ENCODE data around the gene UQCR11.

The UQCR11 gene

DNA sequence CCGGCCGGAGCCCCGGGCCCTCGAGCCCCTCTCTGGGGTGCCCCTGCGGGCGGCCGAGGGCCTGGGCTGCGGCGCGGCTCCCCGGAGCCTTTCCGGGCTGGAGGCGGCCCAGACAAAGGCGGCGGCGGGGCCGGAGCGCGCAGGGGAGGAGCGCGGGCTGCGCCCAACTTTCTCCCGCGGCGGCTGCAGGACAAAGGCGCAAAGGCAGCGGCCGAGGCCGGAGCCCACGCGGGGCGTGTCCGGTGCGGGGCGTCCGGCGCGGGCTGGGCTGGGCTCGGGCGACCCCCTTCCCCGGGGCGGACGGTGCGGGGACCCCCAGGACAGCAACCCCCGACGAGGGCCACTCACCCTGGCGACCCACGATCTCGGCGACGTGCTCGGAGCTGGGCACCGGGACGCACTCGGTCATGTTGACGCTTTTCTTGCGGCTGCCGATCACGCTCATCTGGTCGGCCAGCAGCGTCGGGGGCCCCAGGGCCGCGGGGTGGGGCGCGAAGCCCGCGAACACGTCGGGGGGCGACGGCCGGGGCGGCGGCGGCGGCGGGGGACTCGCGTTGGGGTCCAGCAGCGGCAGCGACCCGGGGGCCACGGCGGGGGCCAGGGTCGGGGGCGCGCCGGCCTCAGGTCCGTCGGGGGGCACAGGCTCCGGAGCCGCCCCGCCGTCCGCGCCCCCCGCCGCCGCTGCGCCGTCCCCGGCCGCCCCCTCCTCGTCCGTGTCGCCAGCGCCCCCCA, 38.0 kb downstream of the UQCR11 start:
- H3K27me3 ChIP-seq (ENCODE audit: low read depth, low read length), result no peaks in the 10 kb centered on the region
- no peak overlapping the region for H3K27ac ChIP-seq (ENCODE audit: low read length)
- H3K9ac ChIP-seq (ENCODE audit: low read length), result no peak overlapping the region
- no peak overlapping the region for H3K4me2 ChIP-seq (ENCODE audit: low read length)
- H4K20me1 ChIP-seq (ENCODE audit: insufficient read depth, low read length), result no peaks in the 10 kb centered on the region
- TF ChIP-seq, protein P1, sequence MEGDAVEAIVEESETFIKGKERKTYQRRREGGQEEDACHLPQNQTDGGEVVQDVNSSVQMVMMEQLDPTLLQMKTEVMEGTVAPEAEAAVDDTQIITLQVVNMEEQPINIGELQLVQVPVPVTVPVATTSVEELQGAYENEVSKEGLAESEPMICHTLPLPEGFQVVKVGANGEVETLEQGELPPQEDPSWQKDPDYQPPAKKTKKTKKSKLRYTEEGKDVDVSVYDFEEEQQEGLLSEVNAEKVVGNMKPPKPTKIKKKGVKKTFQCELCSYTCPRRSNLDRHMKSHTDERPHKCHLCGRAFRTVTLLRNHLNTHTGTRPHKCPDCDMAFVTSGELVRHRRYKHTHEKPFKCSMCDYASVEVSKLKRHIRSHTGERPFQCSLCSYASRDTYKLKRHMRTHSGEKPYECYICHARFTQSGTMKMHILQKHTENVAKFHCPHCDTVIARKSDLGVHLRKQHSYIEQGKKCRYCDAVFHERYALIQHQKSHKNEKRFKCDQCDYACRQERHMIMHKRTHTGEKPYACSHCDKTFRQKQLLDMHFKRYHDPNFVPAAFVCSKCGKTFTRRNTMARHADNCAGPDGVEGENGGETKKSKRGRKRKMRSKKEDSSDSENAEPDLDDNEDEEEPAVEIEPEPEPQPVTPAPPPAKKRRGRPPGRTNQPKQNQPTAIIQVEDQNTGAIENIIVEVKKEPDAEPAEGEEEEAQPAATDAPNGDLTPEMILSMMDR (IDR thresholded peaks at IDR 0.05; ENCODE audit: low read depth, low read length), result no peak
- TF ChIP-seq EZH2phosphoT487 (IDR thresholded peaks at IDR 0.05; ENCODE audit: low read depth), result no peak
- H3K4me3 ChIP-seq (ENCODE audit: low read length), result no peak overlapping the region
- no peaks in the 10 kb centered on the region for H3K4me1 ChIP-seq (ENCODE audit: low read length)
- H3K36me3 ChIP-seq (replicated peaks; ENCODE audit: low read depth, low read length), result no peaks in the 10 kb centered on the region
- H3K9me3 ChIP-seq (ENCODE audit: insufficient read depth, low read length), result no peaks in the 10 kb centered on the region
- no peak overlapping the region for H2AFZ ChIP-seq (ENCODE audit: low read depth, low read length)
- H3K79me2 ChIP-seq (ENCODE audit: low read length), result no peaks in the 10 kb centered on the region

DNA sequence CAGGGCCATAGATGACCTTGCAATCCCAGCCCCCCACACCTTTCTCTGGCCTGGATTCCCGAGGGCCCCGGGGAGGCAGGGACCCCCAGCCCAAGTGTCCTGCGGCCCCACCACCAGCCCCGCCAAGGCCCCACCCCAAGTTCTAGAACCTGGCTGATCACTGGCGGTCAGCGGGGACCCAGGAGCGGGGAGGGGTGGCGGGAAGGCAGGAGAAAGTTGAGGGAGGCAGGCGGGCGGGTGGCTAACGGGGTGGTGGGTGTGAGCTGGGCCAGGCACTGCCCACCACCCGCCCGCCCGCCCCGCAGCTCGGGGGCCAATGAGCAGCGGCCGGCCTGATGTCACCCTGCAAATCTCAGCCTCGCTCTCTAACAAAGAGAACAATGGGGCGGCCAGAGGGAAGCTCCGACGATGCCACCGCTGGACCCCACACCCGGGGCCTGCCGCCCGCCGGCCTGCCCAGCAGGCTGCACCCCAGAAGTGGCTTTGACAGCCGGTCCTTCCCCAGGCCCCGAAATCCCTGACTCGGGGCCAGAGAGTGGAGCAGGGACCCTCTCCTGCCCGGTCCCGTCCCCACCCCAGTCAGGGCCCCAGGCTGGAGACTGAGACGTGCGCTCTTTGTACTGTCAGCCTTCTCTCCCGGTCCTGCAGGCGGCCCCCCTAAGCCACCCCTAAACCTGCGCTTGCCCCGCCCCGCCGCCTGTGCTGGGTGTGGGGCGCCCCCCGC, 38.7 kb downstream of the UQCR11 start:
- no peak overlapping the region for H3K4me2 ChIP-seq (ENCODE audit: low read length)
- H3K9me3 ChIP-seq (ENCODE audit: insufficient read depth, low read length), result no peaks in the 10 kb centered on the region
- no peak overlapping the region for H3K27ac ChIP-seq (ENCODE audit: low read length)

DNA sequence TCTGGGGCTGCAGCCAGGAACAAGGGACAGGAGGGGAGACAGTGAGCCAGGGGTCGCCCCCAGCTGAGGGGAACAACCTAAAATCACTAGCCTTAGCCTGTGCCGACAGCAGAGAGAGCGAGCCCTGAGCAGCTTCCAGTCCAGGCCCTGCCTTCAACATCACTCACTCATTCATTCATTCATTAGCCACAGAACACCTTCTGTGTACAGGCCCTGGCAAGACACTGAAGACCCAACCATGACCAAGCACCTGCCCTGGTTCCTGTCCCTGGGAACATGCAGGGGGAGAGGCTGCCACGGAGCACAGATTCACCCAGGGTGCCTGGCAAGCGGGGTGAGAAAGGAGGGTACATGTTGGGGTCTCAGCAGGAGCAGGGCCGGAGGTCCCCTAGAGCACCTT, 42.0 kb downstream of the UQCR11 start:
- Histone ChIP-seq H3K4me3 (ENCODE audit: low read length) (no peak overlapping the region), H3K9ac (ENCODE audit: low read length) (no peak overlapping the region), H3K27ac (ENCODE audit: low read length) (no peak overlapping the region), H3K9me3 (ENCODE audit: insufficient read depth, low read length) (no peaks in the 10 kb centered on the region), H3K79me2 (ENCODE audit: low read length) (no peaks in the 10 kb centered on the region), H3K36me3 (replicated peaks; ENCODE audit: low read depth, low read length) (no peaks in the 10 kb centered on the region), H3K4me2 (ENCODE audit: low read length) (no peak overlapping the region), H2AFZ (ENCODE audit: low read depth, low read length) (no peak overlapping the region), H3K27me3 (ENCODE audit: low read depth, low read length) (no peaks in the 10 kb centered on the region), H3K4me1 (ENCODE audit: low read length) (no peaks in the 10 kb centered on the region), H4K20me1 (ENCODE audit: insufficient read depth, low read length) (no peaks in the 10 kb centered on the region)
- TF ChIP-seq, protein P1 (IDR thresholded peaks at IDR 0.05; ENCODE audit: low read depth, low read length), result no peak
- no peak for TF ChIP-seq EZH2phosphoT487 (IDR thresholded peaks at IDR 0.05; ENCODE audit: low read depth)

More for the DNA sequence above, 38.7 kb downstream of the UQCR11 start:
- Histone ChIP-seq H3K4me3 (ENCODE audit: low read length) (no peak overlapping the region), H3K4me1 (ENCODE audit: low read length) (no peaks in the 10 kb centered on the region), H3K36me3 (replicated peaks; ENCODE audit: low read depth, low read length) (no peaks in the 10 kb centered on the region), H3K27me3 (ENCODE audit: low read depth, low read length) (no peaks in the 10 kb centered on the region), H2AFZ (ENCODE audit: low read depth, low read length) (no peak overlapping the region), H3K79me2 (ENCODE audit: low read length) (no peaks in the 10 kb centered on the region), H3K9ac (ENCODE audit: low read length) (no peak overlapping the region), H4K20me1 (ENCODE audit: insufficient read depth, low read length) (no peaks in the 10 kb centered on the region)
- TF ChIP-seq EZH2phosphoT487 (IDR thresholded peaks at IDR 0.05; ENCODE audit: low read depth), result no peak
- TF ChIP-seq, protein P1 (IDR thresholded peaks at IDR 0.05; ENCODE audit: low read depth, low read length), result no peak

DNA sequence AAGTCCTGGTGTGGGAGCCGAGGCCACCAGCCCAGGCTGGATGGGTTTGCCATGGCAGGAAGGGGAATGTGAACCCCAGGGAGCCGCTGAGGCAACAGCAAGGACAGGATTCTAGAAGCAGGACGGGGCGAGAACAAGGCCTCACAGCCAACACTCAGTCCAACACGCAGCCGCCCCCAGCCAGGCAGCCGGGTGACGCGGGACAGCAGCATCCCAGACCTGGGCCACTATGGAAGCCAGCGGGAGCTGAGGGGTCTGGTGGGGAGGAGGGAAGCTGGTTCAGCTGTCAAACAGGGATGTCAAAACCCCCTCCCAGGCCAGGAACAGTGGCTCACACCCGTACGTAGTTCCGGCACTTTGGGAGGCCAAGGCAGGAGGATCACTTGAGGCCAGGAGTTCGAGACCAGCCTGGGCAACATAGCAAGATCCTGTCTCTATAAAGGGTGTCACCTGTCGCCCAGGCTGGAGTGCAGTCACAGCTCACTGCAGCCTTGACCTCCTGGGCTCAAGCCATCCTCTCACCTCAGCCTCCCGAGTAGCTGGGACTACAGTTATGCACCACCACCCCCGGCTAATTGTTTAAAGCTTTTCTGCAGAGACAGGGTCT, 43.9 kb downstream of the UQCR11 start:
- no peak overlapping the region for H3K4me3 ChIP-seq (ENCODE audit: low read length)
- no peaks in the 10 kb centered on the region for H3K4me1 ChIP-seq (ENCODE audit: low read length)
- H3K27ac ChIP-seq (ENCODE audit: low read length), result no peak overlapping the region
- H3K36me3 ChIP-seq (replicated peaks; ENCODE audit: low read depth, low read length), result no peaks in the 10 kb centered on the region
- H2AFZ ChIP-seq (ENCODE audit: low read depth, low read length), result no peak overlapping the region
- H3K79me2 ChIP-seq (ENCODE audit: low read length), result no peaks in the 10 kb centered on the region
- H3K27me3 ChIP-seq (ENCODE audit: low read depth, low read length), result no peaks in the 10 kb centered on the region
- H3K9me3 ChIP-seq (ENCODE audit: insufficient read depth, low read length), result no peaks in the 10 kb centered on the region
- no peak overlapping the region for H3K9ac ChIP-seq (ENCODE audit: low read length)
- TF ChIP-seq, protein P1 (IDR thresholded peaks at IDR 0.05; ENCODE audit: low read depth, low read length), result no peak
- H3K4me2 ChIP-seq (ENCODE audit: low read length), result no peak overlapping the region
- no peaks in the 10 kb centered on the region for H4K20me1 ChIP-seq (ENCODE audit: insufficient read depth, low read length)
